SKM-1 treated with dmso at 0.1 percent for 144 hours (cell line): ENCODE results near the gene TUBB4A.

Source experiments
- DNase-seq: peaks from one replicate; lab custom pipeline; 2025; ENCODE audit not compliant: unreplicated experiment; lab: John Stamatoyannopoulos, UW

Gene TUBB4A

GRCh38 chr19:6446452-6446851 is 55.7 kb downstream of the TUBB4A start:
- no peak for DNase-seq
